ENCODE data around the gene SRXN1. TPM values are rescaled to one million over a fixed set of nuclear protein-coding genes. Genes with fewer than 3 reads are reported as not detected.
A peak's percentile ranks its signal among the peaks of the same experiment; 100 is the strongest.

SRXN1 gene
- polyA plus RNA-seq, 1 donor from 2014 or later, result 6.9 TPM

DNA sequence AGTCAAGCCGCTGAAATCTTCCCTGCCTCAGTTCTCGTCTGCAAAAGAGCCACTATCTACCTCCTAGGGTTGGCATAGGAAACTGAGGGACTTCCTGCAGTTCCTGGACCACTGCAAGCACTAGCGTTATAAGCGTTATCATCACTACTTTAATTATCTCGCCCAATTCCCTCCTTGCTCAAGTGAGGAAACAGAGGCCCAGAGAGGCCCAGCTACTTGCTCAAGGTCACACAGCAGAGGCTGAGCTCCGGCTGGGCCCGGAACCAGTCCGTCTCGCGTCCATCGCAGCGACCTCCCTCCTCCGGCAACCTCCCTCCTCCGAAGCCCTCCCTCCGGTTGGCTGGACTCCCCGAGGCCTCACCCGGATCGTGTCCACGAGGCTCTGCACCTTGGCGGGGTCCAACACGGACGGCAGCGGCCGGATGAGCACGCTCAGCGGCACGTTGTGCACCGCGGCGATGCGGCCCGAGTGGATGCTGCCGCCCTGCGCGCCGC is 338 bp downstream of the SRXN1 start:
- no peaks in the 10 kb centered on the region for H3K9me2 ChIP-seq (ENCODE audit: insufficient read depth, low read length)
- no peaks in the 10 kb centered on the region for H4K20me1 ChIP-seq (ENCODE audit: insufficient read depth)
- peak overlapping the region; percentile 67 for H3K4me3 ChIP-seq (ENCODE audit: low read length)
- peaks cover 8% of the 10 kb centered on the region for H3K36me3 ChIP-seq (ENCODE audit: insufficient read depth, low read length)
- peak overlapping the region; percentile 14 for H3K4me2 ChIP-seq (ENCODE audit: low read length)
- no peaks in the 10 kb centered on the region for H3K79me2 ChIP-seq (replicated peaks; ENCODE audit: insufficient read depth, low read length)
- H3K27ac ChIP-seq (ENCODE audit: low read length), result no peak overlapping the region
- TF ChIP-seq CTCF (IDR thresholded peaks at IDR 0.05; ENCODE audit: poor library complexity, severe bottlenecking) (no peak), TAF1 (IDR thresholded peaks at IDR 0.05; ENCODE audit: low read depth) (no peak), EZH2 (IDR thresholded peaks at IDR 0.05; ENCODE audit: borderline replicate concordance, insufficient read depth, low read length, poor library complexity, severe bottlenecking) (no peak), REST (IDR thresholded peaks at IDR 0.05; ENCODE audit: borderline replicate concordance) (no peak), POLR2AphosphoS5 (IDR thresholded peaks at IDR 0.05) (no peak), MXI1 (conservative IDR thresholded peaks at IDR 0.05; ENCODE audit: poor library complexity, severe bottlenecking) (no peak), EP300 (conservative IDR thresholded peaks at IDR 0.05; ENCODE audit: poor library complexity, severe bottlenecking) (no peak), SMC3 (conservative IDR thresholded peaks at IDR 0.05; ENCODE audit: poor library complexity) (no peak), RAD21 (conservative IDR thresholded peaks at IDR 0.05) (no peak)
- no peaks in the 10 kb centered on the region for H3K27me3 ChIP-seq (ENCODE audit: insufficient read depth, low read depth, low read length)
- no peaks in the 10 kb centered on the region for H3F3A ChIP-seq (ENCODE audit: insufficient read depth, low read length, poor library complexity, severe bottlenecking)
- no peaks in the 10 kb centered on the region for H3K9me3 ChIP-seq (ENCODE audit: low read length)
- H2AFZ ChIP-seq (ENCODE audit: low read depth, low read length), result no peak overlapping the region
- peak overlapping the region; percentile 53 for H3K9ac ChIP-seq (ENCODE audit: low read length)

DNA sequence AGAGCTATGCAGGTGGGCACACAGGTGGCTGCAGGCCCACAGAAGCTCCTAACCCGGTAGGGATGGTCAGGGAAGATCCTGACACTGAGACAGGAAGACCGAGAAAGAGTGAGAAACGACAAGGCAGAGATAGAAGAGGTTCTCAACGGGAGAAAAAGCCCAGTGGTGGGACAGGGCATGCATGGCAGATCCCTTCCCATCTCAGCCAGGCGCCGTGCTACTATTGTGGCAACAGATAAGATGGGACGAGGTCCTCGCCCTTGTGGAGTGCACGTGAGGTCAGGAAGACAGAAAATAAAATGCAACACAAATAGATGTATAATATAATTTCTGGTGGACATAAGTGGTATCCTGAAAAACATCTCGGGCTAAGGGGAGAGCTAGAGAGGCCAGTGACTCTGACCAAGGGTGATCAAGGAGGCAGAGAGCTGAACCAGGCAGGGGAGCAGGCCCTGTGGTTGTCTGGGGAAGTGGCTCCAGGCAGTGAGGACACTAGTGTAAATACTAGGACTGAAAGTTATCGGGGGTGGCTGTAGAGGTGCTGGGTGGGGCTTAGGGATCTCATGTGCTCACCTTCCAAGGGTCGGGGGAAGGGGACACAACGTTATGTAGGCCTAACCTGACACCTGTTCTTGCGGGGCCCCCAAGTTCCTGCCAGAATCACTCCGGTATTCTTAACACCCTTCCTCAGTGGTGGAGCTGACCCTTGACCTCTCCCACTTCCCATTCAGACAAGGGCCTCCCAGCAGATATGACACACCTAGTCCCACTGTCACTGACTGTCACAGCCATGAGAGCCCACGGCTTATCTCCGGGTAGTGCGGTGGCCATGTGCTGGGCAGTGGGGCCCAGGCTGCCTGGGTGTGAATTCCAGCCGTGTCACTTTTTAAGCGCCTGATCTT is 1.0 kb downstream of the SRXN1 start:
- Histone ChIP-seq H3K27ac (ENCODE audit: low read length) (no peak overlapping the region), H3K36me3 (ENCODE audit: insufficient read depth, low read length) (peaks cover 8% of the 10 kb centered on the region), H2AFZ (ENCODE audit: low read depth, low read length) (no peak overlapping the region)

More for the DNA sequence above, 1.0 kb downstream of the SRXN1 start:
- no peak for TF ChIP-seq SMC3 (conservative IDR thresholded peaks at IDR 0.05; ENCODE audit: poor library complexity)
- TF ChIP-seq EP300 (conservative IDR thresholded peaks at IDR 0.05; ENCODE audit: poor library complexity, severe bottlenecking), result no peak
- TF ChIP-seq TAF1 (IDR thresholded peaks at IDR 0.05; ENCODE audit: low read depth), result no peak
- no peak for TF ChIP-seq REST (IDR thresholded peaks at IDR 0.05; ENCODE audit: borderline replicate concordance)
- no peak for TF ChIP-seq POLR2AphosphoS5 (IDR thresholded peaks at IDR 0.05)
- no peak for TF ChIP-seq EZH2 (IDR thresholded peaks at IDR 0.05; ENCODE audit: borderline replicate concordance, insufficient read depth, low read length, poor library complexity, severe bottlenecking)
- TF ChIP-seq MXI1 (conservative IDR thresholded peaks at IDR 0.05; ENCODE audit: poor library complexity, severe bottlenecking), result no peak
- TF ChIP-seq RAD21 (conservative IDR thresholded peaks at IDR 0.05), result no peak
- no peak for TF ChIP-seq CTCF (IDR thresholded peaks at IDR 0.05; ENCODE audit: poor library complexity, severe bottlenecking)
- Histone ChIP-seq H4K20me1 (ENCODE audit: insufficient read depth) (no peaks in the 10 kb centered on the region), H3K4me2 (ENCODE audit: low read length) (peak overlapping the region; percentile 14), H3K27me3 (ENCODE audit: insufficient read depth, low read depth, low read length) (no peaks in the 10 kb centered on the region), H3K4me3 (ENCODE audit: low read length) (peak overlapping the region; percentile 67), H3K79me2 (replicated peaks; ENCODE audit: insufficient read depth, low read length) (no peaks in the 10 kb centered on the region), H3F3A (ENCODE audit: insufficient read depth, low read length, poor library complexity, severe bottlenecking) (no peaks in the 10 kb centered on the region), H3K9ac (ENCODE audit: low read length) (no peak overlapping the region), H3K9me2 (ENCODE audit: insufficient read depth, low read length) (no peaks in the 10 kb centered on the region), H3K9me3 (ENCODE audit: low read length) (no peaks in the 10 kb centered on the region)
